Stimulated activated CD4-positive, alpha-beta T cell treated with anti-CD3 and anti-CD28 coated beads, TNF-alpha, amount 100 ng/mL, for 1 hour (primary cell): ENCODE data around the gene CCNE1.
"Not testable (repeated sequence)": the region's sequence is repeated elsewhere in the genome, so short reads cannot be mapped to it uniquely, and the experiment has no call there.

ENCODE experiments used
- DNase-seq, 3 donors: peaks; one replicate each; pipeline ENCODE4 v3.0.0-alpha.2; 2020; ENCODE audit warnings: low read depth in 3 of 3, low spot score in 1 of 3

The CCNE1 gene

GRCh38 chr19:29785955-29786589, 25.7 kb upstream of the CCNE1 start:
- no peak for DNase-seq

- DNase-seq = no peak
Measured at GRCh38 chr19:29787281-29787680, 24.5 kb upstream of the CCNE1 start.

- no peak for DNase-seq
Measured at GRCh38 chr19:29789007-29789406, 22.8 kb upstream of the CCNE1 start.

- DNase-seq = no peak
Measured at GRCh38 chr19:29793116-29793727, 18.6 kb upstream of the CCNE1 start.

- DNase-seq = not testable (repeated sequence)
Measured at GRCh38 chr19:29794490-29794889, 17.3 kb upstream of the CCNE1 start.

- DNase-seq = no peak
Measured at GRCh38 chr19:29795461-29796172, 16.2 kb upstream of the CCNE1 start.

- DNase-seq = no peak
Measured at GRCh38 chr19:29796173-29796573, 15.6 kb upstream of the CCNE1 start.

- DNase-seq = no peak
Measured at GRCh38 chr19:29798774-29799497, 12.9 kb upstream of the CCNE1 start.

GRCh38 chr19:29800100-29800825, 11.5 kb upstream of the CCNE1 start:
- no peak for DNase-seq

- DNase-seq = not testable (repeated sequence)
Measured at GRCh38 chr19:29803951-29804350, 7.8 kb upstream of the CCNE1 start.

GRCh38 chr19:29804493-29804892, 7.3 kb upstream of the CCNE1 start:
- DNase-seq = no peak

GRCh38 chr19:29805031-29805965, 6.5 kb upstream of the CCNE1 start:
- no peak for DNase-seq

- no peak for DNase-seq
Measured at GRCh38 chr19:29806098-29806866, 5.5 kb upstream of the CCNE1 start.

GRCh38 chr19:29807178-29807577, 4.6 kb upstream of the CCNE1 start:
- DNase-seq = no peak

- DNase-seq = no peak
Measured at GRCh38 chr19:29807870-29808405, 3.9 kb upstream of the CCNE1 start.

- DNase-seq = no peak
Measured at GRCh38 chr19:29809795-29810503, 1.8 kb upstream of the CCNE1 start.

- DNase-seq = no peak
Measured at GRCh38 chr19:29810504-29810871, 1.3 kb upstream of the CCNE1 start.

GRCh38 chr19:29812080-29812880, 489 bp downstream of the CCNE1 start:
- DNase-seq = no peak
